Body of pancreas (tissue), 4 donors: ENCODE results near the gene HSD17B14. TPM values are rescaled to one million over a fixed set of nuclear protein-coding genes. Genes with fewer than 3 reads are reported as not detected.
A peak's percentile ranks its signal among the peaks of the same experiment; 100 is the strongest.

Experiments used
- ATAC-seq: fragments of 150-250 bp; one replicate; pipeline ENCODE4 v1.9.1; 2016
- DNase-seq, 4 donors: peaks; one replicate each; pipeline ENCODE4 v3.0.0-alpha.2; 2019
- H3K27ac ChIP-seq, 4 donors: fragments of 200-600 bp; sonication (generic); 1 replicate in 3 of 4; 2 replicates in 1 of 4; pipeline versions ENCODE4 v1.5.1 to v1.6.1; 2016 to 2019; ENCODE audit warnings: mild to moderate bottlenecking in 1 of 4, mixed read lengths in 1 of 4, moderate library complexity in 1 of 4
- H3K27me3 ChIP-seq, 2 donors: fragments of 200-600 bp; sonication (generic); one replicate each; pipeline ENCODE4 v1.6.0; 2016; ENCODE audit warnings: mild to moderate bottlenecking in 1 of 2
- H3K36me3 ChIP-seq, 2 donors: fragments of 200-600 bp; sonication (generic); replicated peaks in 1 of 2; 2 replicates each; pipeline ENCODE4 v1.5.1; 2016; ENCODE audit warnings: low read depth in 2 of 2; ENCODE audit not compliant: insufficient read depth in 1 of 2
- H3K4me1 ChIP-seq: fragments of 200-600 bp; sonication (generic); one replicate; pipeline ENCODE4 v1.6.0; 2016
- H3K4me3 ChIP-seq, 2 donors: fragments of 200-600 bp; sonication (generic); 1 replicate in 1 of 2; 2 replicates in 1 of 2; pipeline ENCODE4 v1.5.1; 2016 to 2019
- H3K9me3 ChIP-seq, 3 donors: fragments of 200-600 bp; sonication (generic); 1 replicate in 2 of 3; 2 replicates in 1 of 3; pipeline ENCODE4 v1.5.1; 2016
- POLR2A ChIP-seq, 3 donors: fragments of 450-650 bp; IDR thresholded peaks; one replicate each; pipeline ENCODE4 v1.6.1; 2016; ENCODE audit warnings: antibody characterized with exemption in 3 of 3, mild to moderate bottlenecking in 2 of 3
- WGBS, 2 donors: methylation state at CpG; one replicate each; pipeline ENCODE4 v1.1.5; 2017; 5-methylcytosine and 5-hydroxymethylcytosine counted together
- intact Hi-C: fragments of 100-400 bp; cut with DNase I; formaldehyde crosslinking; loops from one replicate; pipeline ENCODE4 v1.15.1; 2023
- total RNA-seq, 2 donors: library from RNA; depleted of rRNA; stranded (reverse); fragments of >200 nt; gene quantifications; one replicate each; pipeline ENCODE4 v1.1.0, GENCODE V29; 2016
- TF ChIP-seq, protein P1 (sequence below), 7 experiments: fragments of 450-650 bp in 4 of 7; fragments of 200-600 bp in 3 of 7; sonication (generic) in 3 of 7; IDR thresholded peaks; one replicate each; pipeline ENCODE4 v1.5.1; 2016 to 2019; ENCODE audit warnings: antibody characterized with exemption in 7 of 7

The HSD17B14 gene
- total RNA-seq, 2 donors from 2014 or later, result 2.1 to 3.3 TPM

DNA sequence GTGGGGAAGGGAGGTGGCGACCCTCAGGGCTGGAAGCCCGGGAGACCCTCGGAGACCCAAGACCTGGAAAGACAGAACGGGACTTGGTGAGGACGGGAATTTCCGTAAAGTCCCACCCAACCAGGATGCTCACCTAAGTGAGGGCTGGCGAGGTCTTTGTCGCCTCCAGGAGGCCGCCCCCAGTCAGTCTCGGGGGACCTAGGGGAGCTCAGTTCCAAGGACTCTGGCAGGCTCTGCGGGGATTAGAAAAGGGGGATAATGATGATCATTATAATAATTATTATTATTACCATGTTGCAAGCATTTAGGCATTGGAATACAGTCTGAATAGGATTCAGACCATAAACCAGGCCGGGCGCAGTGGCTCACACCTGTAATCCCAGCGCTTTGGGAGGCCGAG lies 9.1 kb upstream of the HSD17B14 start:
- Histone ChIP-seq H3K9me3 (no peaks in the 10 kb centered on the region), H3K4me3 (no peak overlapping the region), H3K27me3 (no peaks in the 10 kb centered on the region), H3K27ac (no peak overlapping the region), H3K4me1 (no peaks in the 10 kb centered on the region), H3K36me3 (no peaks in the 10 kb centered on the region)
- TF ChIP-seq, protein P1, sequence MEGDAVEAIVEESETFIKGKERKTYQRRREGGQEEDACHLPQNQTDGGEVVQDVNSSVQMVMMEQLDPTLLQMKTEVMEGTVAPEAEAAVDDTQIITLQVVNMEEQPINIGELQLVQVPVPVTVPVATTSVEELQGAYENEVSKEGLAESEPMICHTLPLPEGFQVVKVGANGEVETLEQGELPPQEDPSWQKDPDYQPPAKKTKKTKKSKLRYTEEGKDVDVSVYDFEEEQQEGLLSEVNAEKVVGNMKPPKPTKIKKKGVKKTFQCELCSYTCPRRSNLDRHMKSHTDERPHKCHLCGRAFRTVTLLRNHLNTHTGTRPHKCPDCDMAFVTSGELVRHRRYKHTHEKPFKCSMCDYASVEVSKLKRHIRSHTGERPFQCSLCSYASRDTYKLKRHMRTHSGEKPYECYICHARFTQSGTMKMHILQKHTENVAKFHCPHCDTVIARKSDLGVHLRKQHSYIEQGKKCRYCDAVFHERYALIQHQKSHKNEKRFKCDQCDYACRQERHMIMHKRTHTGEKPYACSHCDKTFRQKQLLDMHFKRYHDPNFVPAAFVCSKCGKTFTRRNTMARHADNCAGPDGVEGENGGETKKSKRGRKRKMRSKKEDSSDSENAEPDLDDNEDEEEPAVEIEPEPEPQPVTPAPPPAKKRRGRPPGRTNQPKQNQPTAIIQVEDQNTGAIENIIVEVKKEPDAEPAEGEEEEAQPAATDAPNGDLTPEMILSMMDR (IDR thresholded peaks at IDR 0.05), result no peak
- TF ChIP-seq POLR2A (IDR thresholded peaks at IDR 0.05), result no peak
- ATAC-seq (no peak), DNase-seq (no peak)
- WGBS, 2 donors, result 89 to 91% methylated on average over 10 to 13 of the region's 15 CpGs
- intact Hi-C loops, result no loop called here

DNA sequence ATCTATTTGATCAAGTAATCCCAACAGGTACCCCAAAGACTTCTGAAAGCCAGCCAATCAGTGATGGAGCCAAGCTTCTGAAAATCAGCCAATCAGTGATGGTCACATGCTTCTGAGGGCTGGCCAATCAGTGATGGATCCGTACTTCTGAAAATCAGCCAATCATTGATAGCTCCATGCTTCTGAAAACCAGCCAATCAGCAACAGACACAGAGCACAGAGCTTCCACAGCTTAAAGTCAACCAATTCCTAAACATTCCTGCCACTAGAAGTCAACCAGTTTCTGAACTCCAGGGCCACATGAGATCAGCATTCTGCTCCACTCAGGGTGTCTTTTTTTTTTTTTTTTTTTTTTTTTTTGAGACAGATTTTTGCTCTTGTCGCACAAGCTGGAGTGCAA lies 8.2 kb upstream of the HSD17B14 start:
- ATAC-seq, result peak; percentile 28
- Histone ChIP-seq H3K36me3 (no peaks in the 10 kb centered on the region), H3K27me3 (no peaks in the 10 kb centered on the region), H3K4me3 (no peak overlapping the region), H3K27ac (no peak overlapping the region), H3K4me1 (no peaks in the 10 kb centered on the region), H3K9me3 (no peaks in the 10 kb centered on the region)
- TF ChIP-seq, protein P1 (IDR thresholded peaks at IDR 0.05), result peak in 2 of 7 experiments; percentile 13 to 28
- no peak for TF ChIP-seq POLR2A (IDR thresholded peaks at IDR 0.05)
- no peak for DNase-seq
- WGBS, 2 donors, result 85 to 86% methylated on average over 2 of the region's 2 CpGs
- intact Hi-C loops, result no loop called here

DNA sequence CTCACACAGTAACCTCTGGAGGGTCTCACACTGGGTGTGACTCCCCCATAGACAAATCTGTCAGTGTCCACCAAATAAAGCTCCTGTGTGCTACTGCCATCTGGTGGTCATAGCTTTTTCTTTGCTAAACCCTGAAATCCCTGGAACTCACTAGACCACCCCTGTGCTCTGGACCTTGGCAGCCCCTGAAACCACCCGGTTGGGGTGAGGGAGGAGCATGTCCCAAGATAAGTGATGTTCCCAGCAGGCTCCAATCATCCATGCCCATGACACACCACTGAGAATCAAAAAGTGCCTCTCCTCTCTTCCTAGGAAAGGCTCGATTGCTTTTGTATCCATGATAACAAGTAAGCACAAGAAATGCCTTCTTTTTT lies 6.5 kb upstream of the HSD17B14 start:
- ATAC-seq, result peak; percentile 51
- no peaks in the 10 kb centered on the region for H3K36me3 ChIP-seq
- 46 to 47% methylated on average over 2 of the region's 2 CpGs for WGBS, 2 donors

GRCh38 chr19:48841571-48841970 lies 5.3 kb upstream of the HSD17B14 start:
- Histone ChIP-seq H3K27me3 (no peaks in the 10 kb centered on the region), H3K27ac (no peak overlapping the region), H3K4me1 (peaks cover 7% of the 10 kb centered on the region), H3K4me3 (no peak overlapping the region), H3K36me3 (no peaks in the 10 kb centered on the region), H3K9me3 (no peaks in the 10 kb centered on the region)
- TF ChIP-seq, protein P1 (IDR thresholded peaks at IDR 0.05), result no peak
- TF ChIP-seq POLR2A (IDR thresholded peaks at IDR 0.05), result no peak
- 87 to 89% methylated on average over 6 of the region's 6 CpGs for WGBS, 2 donors
- DNase-seq, result no peak
- intact Hi-C loops, result no loop called here
- no peak for ATAC-seq

More for the DNA sequence above, 6.5 kb upstream of the HSD17B14 start:
- Histone ChIP-seq H3K27me3 (no peaks in the 10 kb centered on the region), H3K4me3 (no peak overlapping the region), H3K4me1 (no peaks in the 10 kb centered on the region), H3K9me3 (no peaks in the 10 kb centered on the region), H3K27ac (no peak overlapping the region)
- intact Hi-C loops, result no loop called here
- TF ChIP-seq, protein P1 (IDR thresholded peaks at IDR 0.05), result peak; percentile 64 to 76 (median 74)
- no peak for TF ChIP-seq POLR2A (IDR thresholded peaks at IDR 0.05)
- DNase-seq, result peak; percentile 40 to 52 (median 50)

DNA sequence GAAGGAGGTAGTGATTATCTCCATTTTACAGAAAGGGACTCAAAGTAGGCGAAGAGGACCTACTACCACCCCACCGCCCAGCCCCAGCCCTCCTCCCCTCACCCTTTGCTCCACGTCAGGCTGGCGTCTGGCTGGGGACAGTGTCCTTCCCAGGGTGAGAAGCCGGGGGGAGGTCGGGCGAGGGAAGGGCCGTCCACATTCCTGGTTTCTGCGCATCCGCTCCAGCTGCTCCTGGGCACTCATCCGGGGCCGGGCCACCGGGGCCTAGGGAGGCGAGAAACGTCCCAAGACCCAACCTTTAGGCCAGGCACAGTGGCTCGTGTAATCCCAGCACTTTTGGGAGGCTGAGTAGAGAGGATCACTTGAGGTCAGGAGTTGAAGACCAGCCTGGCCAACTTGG lies 4.8 kb upstream of the HSD17B14 start:
- no peak for ATAC-seq
- Histone ChIP-seq H3K4me1 (peaks cover 12% of the 10 kb centered on the region), H3K4me3 (no peak overlapping the region), H3K9me3 (no peaks in the 10 kb centered on the region), H3K27ac (no peak overlapping the region), H3K36me3 (no peaks in the 10 kb centered on the region), H3K27me3 (no peaks in the 10 kb centered on the region)
- TF ChIP-seq, protein P1 (IDR thresholded peaks at IDR 0.05), result no peak
- TF ChIP-seq POLR2A (IDR thresholded peaks at IDR 0.05), result no peak
- intact Hi-C loops, result no loop called here
- 85 to 86% methylated on average over 12 to 16 of the region's 16 CpGs for WGBS, 2 donors
- no peak for DNase-seq
